Astrocyte (in vitro differentiated cells and primary cell): ENCODE data around the gene FBXO46. TPM values are rescaled to one million over a fixed set of nuclear protein-coding genes. Genes with fewer than 3 reads are reported as not detected.

Experiments used
- DNase-seq: peaks from one replicate; pipeline ENCODE4 v3.0.0-alpha.2; 2010; ENCODE audit warnings: low read depth
- FAIRE-seq: peaks from 2 replicates; lab custom pipeline; 2011; peaks lifted over from hg19 to GRCh38; lab: Jason Lieb, UNC
- H2AFZ ChIP-seq: 2 replicates; pipeline ENCODE4 v1.6.0; 2012; ENCODE audit warnings: low read depth, low read length, inconsistent platforms
- H3K27ac ChIP-seq: 2 replicates; pipeline ENCODE4 v1.5.1; 2011; ENCODE audit warnings: low read depth, low read length, inconsistent platforms
- H3K27me3 ChIP-seq: 2 replicates; pipeline ENCODE4 v1.6.0; 2011; ENCODE audit warnings: low read length, inconsistent platforms; ENCODE audit not compliant: insufficient read depth
- H3K36me3 ChIP-seq: 2 replicates; pipeline ENCODE4 v1.5.1; 2011; ENCODE audit warnings: low read length, inconsistent platforms; ENCODE audit not compliant: insufficient read depth
- H3K4me1 ChIP-seq: 2 replicates; pipeline ENCODE4 v1.5.1; 2011; ENCODE audit warnings: low read length, inconsistent platforms; ENCODE audit not compliant: insufficient read depth
- H3K4me2 ChIP-seq: 2 replicates; pipeline ENCODE4 v1.6.0; 2012; ENCODE audit warnings: low read length, inconsistent platforms
- H3K4me3 ChIP-seq: 2 replicates; pipeline ENCODE4 v1.5.1; 2011; ENCODE audit warnings: low read depth, mild to moderate bottlenecking, low read length, inconsistent platforms; ENCODE audit not compliant: insufficient read depth
- H3K79me2 ChIP-seq: 2 replicates; pipeline ENCODE4 v1.6.0; 2012; ENCODE audit warnings: mild to moderate bottlenecking, low read length, inconsistent platforms; ENCODE audit not compliant: insufficient read depth
- H3K9ac ChIP-seq: 2 replicates; pipeline ENCODE4 v1.6.0; 2012; ENCODE audit warnings: mild to moderate bottlenecking, low read length, inconsistent platforms
- H3K9me3 ChIP-seq: 2 replicates; pipeline ENCODE4 v1.5.1; 2012; ENCODE audit warnings: low read depth, mild to moderate bottlenecking, low read length, inconsistent platforms; ENCODE audit not compliant: insufficient read depth
- H4K20me1 ChIP-seq: 2 replicates; pipeline ENCODE4 v1.6.0; 2012; ENCODE audit warnings: low read length, inconsistent platforms; ENCODE audit not compliant: insufficient read depth
- H3K27ac Mint-ChIP-seq: one replicate; pipeline ENCODE4 v1.8.0; 2021; ENCODE audit warnings: mild to moderate bottlenecking, mixed read lengths; ENCODE audit not compliant: unreplicated experiment
- H3K27me3 Mint-ChIP-seq: one replicate; pipeline ENCODE4 v1.8.0; 2021; ENCODE audit warnings: low read depth, mixed read lengths; ENCODE audit not compliant: unreplicated experiment
- H3K36me3 Mint-ChIP-seq: one replicate; pipeline ENCODE4 v1.8.0; 2021; ENCODE audit warnings: low read depth, mixed read lengths; ENCODE audit not compliant: unreplicated experiment
- H3K4me1 Mint-ChIP-seq: one replicate; pipeline ENCODE4 v1.8.0; 2021; ENCODE audit warnings: low read depth, mixed read lengths; ENCODE audit not compliant: unreplicated experiment
- H3K4me3 Mint-ChIP-seq: one replicate; pipeline ENCODE4 v1.8.0; 2021; ENCODE audit warnings: mild to moderate bottlenecking, moderate library complexity, mixed read lengths; ENCODE audit not compliant: unreplicated experiment
- H3K9me3 Mint-ChIP-seq: one replicate; pipeline ENCODE4 v1.8.0; 2021; ENCODE audit warnings: mild to moderate bottlenecking, mixed read lengths; ENCODE audit not compliant: unreplicated experiment
- EZH2 ChIP-seq: IDR thresholded peaks from 2 replicates; pipeline ENCODE4 v1.6.1; 2012; ENCODE audit warnings: mild to moderate bottlenecking, low read length, inconsistent platforms; ENCODE audit not compliant: insufficient read depth
- total RNA-seq: library from RNA; stranded (reverse); gene quantifications from 2 replicates; pipeline ENCODE4 v1.2.1, GENCODE V29; 2021
- TF ChIP-seq, protein P1 (sequence below): IDR thresholded peaks from 2 replicates; pipeline ENCODE4 v1.5.1; 2011; ENCODE audit warnings: low read depth, mild to moderate bottlenecking, inconsistent platforms, low read length, moderate library complexity; ENCODE audit not compliant: insufficient read depth

Gene FBXO46
- total RNA-seq, 1 donor from 2014 or later = 21.1 TPM

DNA sequence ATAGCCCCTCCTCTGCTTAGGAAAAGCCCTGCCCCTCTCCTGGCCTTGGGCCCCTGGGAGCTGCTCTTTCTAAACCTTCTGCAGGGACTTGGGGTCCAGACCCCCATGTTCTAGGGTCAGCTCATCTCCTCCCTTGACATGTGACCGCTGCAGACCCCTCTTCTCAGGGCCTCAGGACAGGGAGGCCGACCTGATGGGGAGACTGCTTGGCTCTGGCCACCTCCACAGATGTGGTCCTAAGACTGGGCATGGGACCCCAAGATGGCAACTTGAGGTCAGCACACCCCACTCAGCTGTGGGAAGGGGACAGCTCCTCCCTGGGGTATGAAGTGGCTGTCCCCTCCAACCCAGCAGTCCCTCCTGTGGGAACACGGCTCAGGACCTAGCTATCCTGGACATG is 42.2 kb upstream of the FBXO46 start:
- H3K9ac ChIP-seq = no peak overlapping the region
- peaks cover 10% of the 10 kb centered on the region for H3K4me1 ChIP-seq
- FAIRE-seq = no peak
- no peaks in the 10 kb centered on the region for H3K9me3 ChIP-seq
- H3K4me2 ChIP-seq = no peak overlapping the region
- H3K4me1 Mint-ChIP-seq = peaks cover 9% of the 10 kb centered on the region
- TF ChIP-seq, protein P1, sequence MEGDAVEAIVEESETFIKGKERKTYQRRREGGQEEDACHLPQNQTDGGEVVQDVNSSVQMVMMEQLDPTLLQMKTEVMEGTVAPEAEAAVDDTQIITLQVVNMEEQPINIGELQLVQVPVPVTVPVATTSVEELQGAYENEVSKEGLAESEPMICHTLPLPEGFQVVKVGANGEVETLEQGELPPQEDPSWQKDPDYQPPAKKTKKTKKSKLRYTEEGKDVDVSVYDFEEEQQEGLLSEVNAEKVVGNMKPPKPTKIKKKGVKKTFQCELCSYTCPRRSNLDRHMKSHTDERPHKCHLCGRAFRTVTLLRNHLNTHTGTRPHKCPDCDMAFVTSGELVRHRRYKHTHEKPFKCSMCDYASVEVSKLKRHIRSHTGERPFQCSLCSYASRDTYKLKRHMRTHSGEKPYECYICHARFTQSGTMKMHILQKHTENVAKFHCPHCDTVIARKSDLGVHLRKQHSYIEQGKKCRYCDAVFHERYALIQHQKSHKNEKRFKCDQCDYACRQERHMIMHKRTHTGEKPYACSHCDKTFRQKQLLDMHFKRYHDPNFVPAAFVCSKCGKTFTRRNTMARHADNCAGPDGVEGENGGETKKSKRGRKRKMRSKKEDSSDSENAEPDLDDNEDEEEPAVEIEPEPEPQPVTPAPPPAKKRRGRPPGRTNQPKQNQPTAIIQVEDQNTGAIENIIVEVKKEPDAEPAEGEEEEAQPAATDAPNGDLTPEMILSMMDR = no peak
- no peak for TF ChIP-seq EZH2
- H2AFZ ChIP-seq = no peak overlapping the region
- H3K27me3 ChIP-seq = no peaks in the 10 kb centered on the region
- H3K36me3 Mint-ChIP-seq = peaks cover 11% of the 10 kb centered on the region
- no peak for DNase-seq
- H4K20me1 ChIP-seq = peaks cover 38% of the 10 kb centered on the region
- H3K79me2 ChIP-seq = no peaks in the 10 kb centered on the region
- H3K36me3 ChIP-seq = peaks cover 14% of the 10 kb centered on the region
- peaks cover under 1% of the 10 kb centered on the region for H3K9me3 Mint-ChIP-seq
- no peak overlapping the region for H3K4me3 Mint-ChIP-seq
- no peak overlapping the region for H3K4me3 ChIP-seq
- no peak overlapping the region for H3K27ac ChIP-seq
- H3K27ac Mint-ChIP-seq = peak overlapping the region; percentile 58
- H3K27me3 Mint-ChIP-seq = no peaks in the 10 kb centered on the region

DNA sequence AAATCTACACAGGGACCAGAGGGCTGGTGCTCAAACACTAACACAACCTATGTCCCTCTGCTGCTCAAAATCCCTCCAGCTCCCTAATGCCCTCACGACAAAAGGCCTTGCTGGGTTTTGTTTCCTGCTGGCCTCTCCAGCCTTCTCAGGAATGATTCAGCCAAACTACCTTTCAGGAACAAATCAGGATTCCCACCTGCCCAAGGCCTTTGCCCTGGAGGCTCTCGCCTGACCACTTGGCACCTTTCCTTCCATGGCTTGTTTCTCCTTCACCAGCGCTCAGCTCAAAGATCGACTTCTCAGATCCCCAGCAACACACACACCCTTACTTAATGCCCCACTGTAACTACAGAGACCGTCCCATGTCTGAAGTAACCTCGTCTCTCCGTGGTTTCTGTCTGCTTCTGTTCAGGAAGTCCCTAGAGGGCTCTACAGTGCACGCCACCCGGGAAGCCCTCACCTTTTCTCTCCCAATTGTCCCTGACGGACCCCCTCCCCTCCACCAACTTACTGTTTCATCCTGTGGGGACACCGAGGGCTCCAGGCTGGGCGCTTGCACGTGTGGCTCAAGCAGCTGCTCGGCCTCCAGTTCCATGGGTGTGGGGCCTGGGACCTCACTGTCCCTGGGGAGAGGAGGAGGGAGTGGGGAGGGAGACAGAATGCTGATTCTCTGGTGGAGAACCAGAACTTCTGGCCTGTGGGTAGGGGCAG is 41.6 kb upstream of the FBXO46 start:
- Histone ChIP-seq H3K4me3 (no peak overlapping the region), H3K9me3 (no peaks in the 10 kb centered on the region), H3K27me3 (no peaks in the 10 kb centered on the region), H3K4me1 (peaks cover 11% of the 10 kb centered on the region), H3K4me2 (no peak overlapping the region), H4K20me1 (peaks cover 35% of the 10 kb centered on the region), H3K27ac (no peak overlapping the region), H3K79me2 (no peaks in the 10 kb centered on the region), H3K9ac (no peak overlapping the region), H2AFZ (no peak overlapping the region), H3K36me3 (peaks cover 14% of the 10 kb centered on the region)
- peaks cover 8% of the 10 kb centered on the region for H3K36me3 Mint-ChIP-seq
- peak overlapping the region; percentile 17 for H3K4me3 Mint-ChIP-seq
- H3K27me3 Mint-ChIP-seq = no peaks in the 10 kb centered on the region
- peaks cover 9% of the 10 kb centered on the region for H3K4me1 Mint-ChIP-seq
- TF ChIP-seq, protein P1 = no peak
- TF ChIP-seq EZH2 = no peak
- H3K27ac Mint-ChIP-seq = peak overlapping the region; percentile 7
- DNase-seq = no peak
- H3K9me3 Mint-ChIP-seq = no peaks in the 10 kb centered on the region
- FAIRE-seq = no peak

GRCh38 chr19:45771311-45771933 is 40.7 kb upstream of the FBXO46 start:
- FAIRE-seq (no peak), DNase-seq (no peak)
- Histone ChIP-seq H3K9ac (no peak overlapping the region), H3K4me3 (no peak overlapping the region), H3K27me3 (no peaks in the 10 kb centered on the region), H3K4me1 (peaks cover 20% of the 10 kb centered on the region), H3K9me3 (no peaks in the 10 kb centered on the region), H3K4me2 (peak overlapping the region; percentile 100), H4K20me1 (peaks cover 28% of the 10 kb centered on the region), H3K79me2 (peaks cover 4% of the 10 kb centered on the region), H2AFZ (no peak overlapping the region), H3K27ac (no peak overlapping the region), H3K36me3 (peaks cover 10% of the 10 kb centered on the region)
- H3K9me3 Mint-ChIP-seq = no peaks in the 10 kb centered on the region
- peak overlapping the region; percentile 72 for H3K27ac Mint-ChIP-seq
- H3K27me3 Mint-ChIP-seq = no peaks in the 10 kb centered on the region
- peaks cover 9% of the 10 kb centered on the region for H3K4me1 Mint-ChIP-seq
- no peak for TF ChIP-seq EZH2
- TF ChIP-seq, protein P1 = no peak
- peaks cover 6% of the 10 kb centered on the region for H3K36me3 Mint-ChIP-seq
- H3K4me3 Mint-ChIP-seq = peak overlapping the region; percentile 79
